ENCODE results near the gene CTDSPL. TPM values are rescaled to one million over a fixed set of nuclear protein-coding genes. Genes with fewer than 3 reads are reported as not detected.
"Not testable (repeated sequence)": the region's sequence is repeated elsewhere in the genome, so short reads cannot be mapped to it uniquely, and the experiment has no call there.

Gene CTDSPL
- total RNA-seq = 10 to 100 TPM in 4 of 8 experiments, 1 to 10 TPM in 4; 6.6 to 31.9 (median 12.6) TPM

GRCh38 chr3:37861620-37862041 is at the start of gene CTDSPL:
Gene CTDSPL, plus strand, starts transcription at chr3:37861880. Its CDS starts 320 bp downstream, at chr3:37862200.
- no CpG with 5 or more reads among the region's 57 CpGs for WGBS, 10 experiments
- Histone ChIP-seq H3K4me3 (peak within 1 kb of the TSS; percentile 49 to 82 (median 69)), H3K27ac (peak within 1 kb of the TSS; percentile 85 to 92), H3K4me1 (replicated peaks in 1 of 2) (peaks cover 16 to 19% of the 10 kb centered on the region in 2 donors)
- peak; percentile 3 to 34 (median 15) for ATAC-seq (replicated peaks in 6 of 8)
- in situ Hi-C loops (cut with MboI; ENCODE audit: low pct_unique_long_range_greater_than_20kb in 2 of 9, low sequenced_read_pairs in 9 of 9, unreplicated experiment in 9 of 9) = no loop called here

GRCh38 chr3:37812499-37812896 is 49.2 kb upstream of the CTDSPL start:
- Histone ChIP-seq H3K27ac (no peak overlapping the region), H3K4me3 (no peak overlapping the region), H3K4me1 (replicated peaks in 1 of 2) (no peaks in the 10 kb centered on the region)
- ATAC-seq (replicated peaks in 6 of 8) = no peak
- WGBS, 10 experiments = 70 to 100% (median 84%) methylated on average over 1 to 2 of the region's 4 CpGs; no CpG with 5 or more reads in 5 of the 10 experiments
- in situ Hi-C loops (cut with MboI; ENCODE audit: low pct_unique_long_range_greater_than_20kb in 2 of 9, low sequenced_read_pairs in 9 of 9, unreplicated experiment in 9 of 9) = no loop called here

- WGBS, 10 experiments = 67 to 100% (median 100%) methylated on average over 1 of the region's 1 CpG
- ATAC-seq (replicated peaks in 6 of 8) = no peak
- Histone ChIP-seq H3K4me1 (replicated peaks in 1 of 2) (no peaks in the 10 kb centered on the region), H3K4me3 (no peak overlapping the region), H3K27ac (no peak overlapping the region)
- in situ Hi-C loops (cut with MboI; ENCODE audit: low pct_unique_long_range_greater_than_20kb in 2 of 9, low sequenced_read_pairs in 9 of 9, unreplicated experiment in 9 of 9) = no loop called here
Observed at GRCh38 chr3:37813403-37813802, 48.3 kb upstream of the CTDSPL start.

GRCh38 chr3:37814547-37814946 is 47.1 kb upstream of the CTDSPL start:
- ATAC-seq (replicated peaks in 6 of 8) = peak in 2 of 8 experiments; percentile 27 to 44
- H3K4me3 ChIP-seq = no peak overlapping the region
- WGBS, 10 experiments = 71 to 100% (median 90%) methylated on average over 1 to 2 of the region's 2 CpGs; no CpG with 5 or more reads in 6 of the 10 experiments
- H3K27ac ChIP-seq = no peak overlapping the region
- H3K4me1 ChIP-seq (replicated peaks in 1 of 2) = peaks cover 0 to 2% of the 10 kb centered on the region in 2 donors
- in situ Hi-C loops (cut with MboI; ENCODE audit: low pct_unique_long_range_greater_than_20kb in 2 of 9, low sequenced_read_pairs in 9 of 9, unreplicated experiment in 9 of 9) = no loop called here

- 39 to 100% (median 96%) methylated on average over 2 to 7 of the region's 9 CpGs; no CpG with 5 or more reads in 5 of the 10 experiments for WGBS, 10 experiments
- ATAC-seq (replicated peaks in 6 of 8); H3K27ac ChIP-seq; in situ Hi-C loops (cut with MboI; ENCODE audit: low pct_unique_long_range_greater_than_20kb in 2 of 9, low sequenced_read_pairs in 9 of 9, unreplicated experiment in 9 of 9); H3K4me3 ChIP-seq; H3K4me1 ChIP-seq (replicated peaks in 1 of 2): not testable (repeated sequence)
Observed at GRCh38 chr3:37815156-37815555, 46.5 kb upstream of the CTDSPL start.

GRCh38 chr3:37816271-37816670 is 45.4 kb upstream of the CTDSPL start:
- WGBS, 10 experiments = 23 to 100% (median 87%) methylated on average over 1 to 2 of the region's 2 CpGs; no CpG with 5 or more reads in 4 of the 10 experiments
- H3K27ac ChIP-seq = no peak overlapping the region
- H3K4me3 ChIP-seq = no peak overlapping the region
- in situ Hi-C loops (cut with MboI; ENCODE audit: low pct_unique_long_range_greater_than_20kb in 2 of 9, low sequenced_read_pairs in 9 of 9, unreplicated experiment in 9 of 9) = no loop called here
- H3K4me1 ChIP-seq (replicated peaks in 1 of 2) = peaks cover 8 to 15% of the 10 kb centered on the region in 2 donors
- ATAC-seq (replicated peaks in 6 of 8) = no peak

GRCh38 chr3:37819591-37819990 is 42.1 kb upstream of the CTDSPL start:
- 0 to 100% (median 57%) methylated on average over 1 to 3 of the region's 3 CpGs; no CpG with 5 or more reads in 3 of the 10 experiments for WGBS, 10 experiments
- Histone ChIP-seq H3K27ac (peak overlapping the region in 1 of 2 donors; percentile 5), H3K4me1 (replicated peaks in 1 of 2) (peaks cover 8 to 21% of the 10 kb centered on the region in 2 donors), H3K4me3 (no peak overlapping the region)
- ATAC-seq (replicated peaks in 6 of 8) = no peak
- in situ Hi-C loops (cut with MboI; ENCODE audit: low pct_unique_long_range_greater_than_20kb in 2 of 9, low sequenced_read_pairs in 9 of 9, unreplicated experiment in 9 of 9) = no loop called here

GRCh38 chr3:37820286-37820685 is 41.4 kb upstream of the CTDSPL start:
- peak in 6 of 8 experiments; percentile 6 to 95 (median 94) for ATAC-seq (replicated peaks in 6 of 8)
- in situ Hi-C loops (cut with MboI; ENCODE audit: low pct_unique_long_range_greater_than_20kb in 2 of 9, low sequenced_read_pairs in 9 of 9, unreplicated experiment in 9 of 9) = no loop called here
- Histone ChIP-seq H3K4me3 (no peak overlapping the region), H3K27ac (peak overlapping the region; percentile 5 to 42), H3K4me1 (replicated peaks in 1 of 2) (peaks cover 8 to 22% of the 10 kb centered on the region in 2 donors)
- 20 to 100% (median 50%) methylated on average over 1 to 3 of the region's 3 CpGs; no CpG with 5 or more reads in 5 of the 10 experiments for WGBS, 10 experiments

GRCh38 chr3:37823189-37823588 is 38.5 kb upstream of the CTDSPL start:
- peaks cover 10 to 26% of the 10 kb centered on the region in 2 donors for H3K4me1 ChIP-seq (replicated peaks in 1 of 2)
- peak in 2 of 8 experiments; percentile 1 to 11 for ATAC-seq (replicated peaks in 6 of 8)
- no peak overlapping the region for H3K4me3 ChIP-seq
- H3K27ac ChIP-seq = no peak overlapping the region
- 8 to 100% (median 63%) methylated on average over 2 to 4 of the region's 4 CpGs; no CpG with 5 or more reads in 1 of the 10 experiments for whole genome bisulfite sequencing, 10 experiments
- in situ Hi-C loops (cut with MboI; ENCODE audit: low pct_unique_long_range_greater_than_20kb in 2 of 9, low sequenced_read_pairs in 9 of 9, unreplicated experiment in 9 of 9) = no loop called here

GRCh38 chr3:37824090-37824953 is 37.4 kb upstream of the CTDSPL start:
- ATAC-seq (replicated peaks in 6 of 8) = peak in 7 of 8 experiments; percentile 6 to 40 (median 24)
- Histone ChIP-seq H3K4me1 (replicated peaks in 1 of 2) (peaks cover 10 to 26% of the 10 kb centered on the region in 2 donors), H3K27ac (no peak overlapping the region), H3K4me3 (no peak overlapping the region)
- WGBS, 10 experiments = 54 to 100% (median 69%) methylated on average over 1 to 9 of the region's 9 CpGs
- in situ Hi-C loops (cut with MboI; ENCODE audit: low pct_unique_long_range_greater_than_20kb in 2 of 9, low sequenced_read_pairs in 9 of 9, unreplicated experiment in 9 of 9) = no loop called here

- Histone ChIP-seq H3K27ac (no peak overlapping the region), H3K4me1 (replicated peaks in 1 of 2) (peaks cover 7 to 20% of the 10 kb centered on the region in 2 donors), H3K4me3 (no peak overlapping the region)
- no peak for ATAC-seq (replicated peaks in 6 of 8)
- in situ Hi-C loops (cut with MboI; ENCODE audit: low pct_unique_long_range_greater_than_20kb in 2 of 9, low sequenced_read_pairs in 9 of 9, unreplicated experiment in 9 of 9) = no loop called here
- WGBS, 10 experiments = 38 to 100% (median 67%) methylated on average over 1 of the region's 1 CpG; no CpG with 5 or more reads in 3 of the 10 experiments
Observed at GRCh38 chr3:37824954-37825328, 36.7 kb upstream of the CTDSPL start.

GRCh38 chr3:37825744-37826400 is 35.8 kb upstream of the CTDSPL start:
- Histone ChIP-seq H3K27ac (no peak overlapping the region), H3K4me1 (replicated peaks in 1 of 2) (peaks cover 2 to 11% of the 10 kb centered on the region in 2 donors), H3K4me3 (no peak overlapping the region)
- in situ Hi-C loops (cut with MboI; ENCODE audit: low pct_unique_long_range_greater_than_20kb in 2 of 9, low sequenced_read_pairs in 9 of 9, unreplicated experiment in 9 of 9) = no loop called here
- WGBS, 10 experiments = 0 to 100% (median 73%) methylated on average over 1 to 3 of the region's 3 CpGs; no CpG with 5 or more reads in 1 of the 10 experiments
- peak in 6 of 8 experiments; percentile 25 to 84 (median 54) for ATAC-seq (replicated peaks in 6 of 8)

- Histone ChIP-seq H3K4me3 (no peak overlapping the region), H3K4me1 (replicated peaks in 1 of 2) (peaks cover 2 to 11% of the 10 kb centered on the region in 2 donors), H3K27ac (no peak overlapping the region)
- in situ Hi-C loops (cut with MboI; ENCODE audit: low pct_unique_long_range_greater_than_20kb in 2 of 9, low sequenced_read_pairs in 9 of 9, unreplicated experiment in 9 of 9) = no loop called here
- WGBS, 10 experiments = 15 to 92% (median 23%) methylated on average over 2 of the region's 2 CpGs; no CpG with 5 or more reads in 5 of the 10 experiments
- ATAC-seq (replicated peaks in 6 of 8) = peak; percentile 5 to 70 (median 56)
Observed at GRCh38 chr3:37826502-37826901, 35.2 kb upstream of the CTDSPL start.
